ENCODE measurements around the gene UTP4.

DNA sequence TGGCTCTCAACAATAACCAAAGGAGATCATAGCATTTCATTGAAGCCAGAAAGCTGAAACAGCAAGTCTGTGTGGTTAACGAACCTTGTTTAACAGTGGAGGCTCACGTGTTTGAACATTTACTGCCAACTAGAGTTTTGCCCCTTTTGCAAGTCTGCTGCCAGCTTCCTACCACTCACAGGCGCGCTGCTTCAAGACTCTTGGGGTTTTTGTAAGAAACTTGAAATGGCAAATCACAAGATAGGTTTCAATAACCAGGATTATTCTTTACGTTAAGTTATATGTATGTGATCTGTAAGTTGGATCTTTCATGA lies 55.7 kb downstream of the UTP4 start:
- no peak for TF ChIP-seq POLR2A (IDR thresholded peaks at IDR 0.05; ENCODE audit: low read length)
- no peak for TF ChIP-seq GATA1 (IDR thresholded peaks at IDR 0.05; ENCODE audit: low read depth, low read length)

Measured in erythroblast (primary cell).